ENCODE measurements around the gene SEMA5A. TPM values are rescaled to one million over a fixed set of nuclear protein-coding genes. Genes with fewer than 3 reads are reported as not detected.

SEMA5A gene
- polyA plus RNA-seq, 1 donor from 2014 or later, result 3.2 TPM

GRCh38 chr5:9455826-9456434 is 89.9 kb downstream of the SEMA5A start:
- H3K27me3 ChIP-seq (ENCODE audit: insufficient read depth, low read depth, low read length), result no peaks in the 10 kb centered on the region
- no peaks in the 10 kb centered on the region for H4K20me1 ChIP-seq (ENCODE audit: insufficient read depth)
- no peaks in the 10 kb centered on the region for H3K36me3 ChIP-seq (ENCODE audit: insufficient read depth, low read length)
- peaks cover 6% of the 10 kb centered on the region for H3K9me3 ChIP-seq (ENCODE audit: low read length)
- H3K79me2 ChIP-seq (replicated peaks; ENCODE audit: insufficient read depth, low read length), result no peaks in the 10 kb centered on the region
- H3K9me2 ChIP-seq (ENCODE audit: insufficient read depth, low read length), result no peaks in the 10 kb centered on the region
- H3F3A ChIP-seq (ENCODE audit: insufficient read depth, low read length, poor library complexity, severe bottlenecking), result no peaks in the 10 kb centered on the region
- no peak overlapping the region for H3K4me2 ChIP-seq (ENCODE audit: low read length)
- H2AFZ ChIP-seq (ENCODE audit: low read depth, low read length), result no peak overlapping the region
- no peak overlapping the region for H3K4me3 ChIP-seq (ENCODE audit: low read length)
- no peak overlapping the region for H3K27ac ChIP-seq (ENCODE audit: low read length)
- no peak overlapping the region for H3K9ac ChIP-seq (ENCODE audit: low read length)
- TF ChIP-seq EP300 (conservative IDR thresholded peaks at IDR 0.05; ENCODE audit: poor library complexity, severe bottlenecking), result no peak
- TF ChIP-seq REST (IDR thresholded peaks at IDR 0.05; ENCODE audit: borderline replicate concordance), result no peak

GRCh38 chr5:9454491-9454890 is 91.4 kb downstream of the SEMA5A start:
- Histone ChIP-seq H3K9me3 (ENCODE audit: low read length) (peaks cover 6% of the 10 kb centered on the region), H4K20me1 (ENCODE audit: insufficient read depth) (no peaks in the 10 kb centered on the region), H3K36me3 (ENCODE audit: insufficient read depth, low read length) (no peaks in the 10 kb centered on the region), H3K4me3 (ENCODE audit: low read length) (no peak overlapping the region), H3K79me2 (replicated peaks; ENCODE audit: insufficient read depth, low read length) (no peaks in the 10 kb centered on the region), H2AFZ (ENCODE audit: low read depth, low read length) (no peak overlapping the region), H3F3A (ENCODE audit: insufficient read depth, low read length, poor library complexity, severe bottlenecking) (no peaks in the 10 kb centered on the region), H3K27ac (ENCODE audit: low read length) (no peak overlapping the region), H3K27me3 (ENCODE audit: insufficient read depth, low read depth, low read length) (no peaks in the 10 kb centered on the region), H3K9me2 (ENCODE audit: insufficient read depth, low read length) (no peaks in the 10 kb centered on the region), H3K9ac (ENCODE audit: low read length) (no peak overlapping the region), H3K4me2 (ENCODE audit: low read length) (no peak overlapping the region)
- TF ChIP-seq MXI1 (conservative IDR thresholded peaks at IDR 0.05; ENCODE audit: poor library complexity, severe bottlenecking), result no peak
- TF ChIP-seq EP300 (conservative IDR thresholded peaks at IDR 0.05; ENCODE audit: poor library complexity, severe bottlenecking), result no peak
- TF ChIP-seq POLR2AphosphoS5 (IDR thresholded peaks at IDR 0.05), result no peak
- no peak for TF ChIP-seq REST (IDR thresholded peaks at IDR 0.05; ENCODE audit: borderline replicate concordance)
- TF ChIP-seq CTCF (IDR thresholded peaks at IDR 0.05; ENCODE audit: poor library complexity, severe bottlenecking), result no peak
- TF ChIP-seq RAD21 (conservative IDR thresholded peaks at IDR 0.05), result no peak
